GM19025 (cell line): ENCODE measurements around the gene OR11H1.
"Not testable (repeated sequence)": the region's sequence is repeated elsewhere in the genome, so short reads cannot be mapped to it uniquely, and the experiment has no call there.

Experiments
- ATAC-seq: cut with Tn5 transposase; IDR thresholded peaks from one replicate; pipeline ENCODE4 v1.9.1; 2021; ENCODE audit warnings: mild to moderate bottlenecking, low read depth, moderate library complexity; ENCODE audit not compliant: unreplicated experiment

OR11H1 gene, protein sequence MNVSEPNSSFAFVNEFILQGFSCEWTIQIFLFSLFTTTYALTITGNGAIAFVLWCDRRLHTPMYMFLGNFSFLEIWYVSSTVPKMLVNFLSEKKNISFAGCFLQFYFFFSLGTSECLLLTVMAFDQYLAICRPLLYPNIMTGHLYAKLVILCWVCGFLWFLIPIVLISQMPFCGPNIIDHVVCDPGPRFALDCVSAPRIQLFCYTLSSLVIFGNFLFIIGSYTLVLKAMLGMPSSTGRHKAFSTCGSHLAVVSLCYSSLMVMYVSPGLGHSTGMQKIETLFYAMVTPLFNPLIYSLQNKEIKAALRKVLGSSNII

DNA sequence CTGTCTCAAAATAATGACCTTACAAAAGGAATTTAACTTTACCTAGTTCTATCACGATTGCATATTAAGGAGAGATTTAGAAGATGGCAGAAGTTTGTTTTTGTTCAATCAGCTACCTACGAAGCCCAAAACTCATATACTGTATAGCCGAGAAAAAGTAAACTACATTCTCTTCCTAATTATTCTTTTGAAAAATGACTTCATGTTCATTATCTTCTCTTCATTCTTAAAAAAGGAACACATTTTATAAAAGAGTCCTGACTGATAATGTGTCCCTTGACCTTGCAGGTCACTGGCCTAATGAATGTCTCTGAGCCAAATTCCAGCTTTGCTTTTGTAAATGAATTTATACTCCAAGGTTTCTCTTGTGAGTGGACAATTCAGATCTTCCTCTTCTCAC is at the start of gene OR11H1:
Gene OR11H1, plus strand, starts transcription at position 301 of the 400 bp plus-strand sequence. Its CDS starts 0 bp downstream, at position 301.
- ATAC-seq, result not testable (repeated sequence)

DNA sequence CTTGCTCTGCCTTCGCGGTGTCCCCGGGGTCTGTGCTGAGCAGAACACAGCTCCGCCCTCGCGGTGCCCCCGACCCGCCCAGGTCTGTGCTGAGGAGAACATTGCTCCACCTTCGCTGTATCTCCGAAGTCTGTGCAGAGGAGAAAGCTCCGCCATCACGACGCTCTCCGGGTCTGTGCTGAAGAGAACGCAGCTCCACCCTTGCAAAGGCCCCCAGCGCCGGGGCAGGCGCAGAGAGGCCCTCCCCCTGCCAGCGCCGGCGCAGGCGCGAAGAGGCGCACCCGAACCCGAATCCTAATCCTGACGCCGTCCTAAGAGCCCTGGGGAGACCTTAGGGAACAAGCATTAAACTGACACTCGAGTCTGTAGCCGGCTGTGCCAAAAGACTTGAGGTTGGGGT is 18.0 kb upstream of the OR11H1 start:
- ATAC-seq, result not testable (repeated sequence)

DNA sequence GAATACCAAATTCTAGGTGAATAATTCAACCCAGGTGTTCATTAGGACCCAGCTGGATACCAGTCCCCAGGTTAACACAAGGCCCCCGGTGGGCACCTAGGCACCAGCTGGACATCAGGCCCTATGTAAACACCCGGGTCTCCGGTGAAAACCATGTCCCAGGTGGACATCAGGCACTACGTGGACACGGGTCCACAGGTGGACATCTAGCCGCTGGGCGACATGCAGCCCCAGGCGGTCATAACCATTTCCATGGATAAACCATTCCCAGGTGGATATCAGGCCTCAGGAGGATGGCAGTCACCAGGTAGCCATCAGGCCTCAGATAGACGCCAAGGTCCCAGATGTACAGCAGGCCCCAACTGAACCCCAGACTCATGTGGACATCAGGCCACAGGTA is 12.1 kb upstream of the OR11H1 start:
- ATAC-seq, result not testable (repeated sequence)

DNA sequence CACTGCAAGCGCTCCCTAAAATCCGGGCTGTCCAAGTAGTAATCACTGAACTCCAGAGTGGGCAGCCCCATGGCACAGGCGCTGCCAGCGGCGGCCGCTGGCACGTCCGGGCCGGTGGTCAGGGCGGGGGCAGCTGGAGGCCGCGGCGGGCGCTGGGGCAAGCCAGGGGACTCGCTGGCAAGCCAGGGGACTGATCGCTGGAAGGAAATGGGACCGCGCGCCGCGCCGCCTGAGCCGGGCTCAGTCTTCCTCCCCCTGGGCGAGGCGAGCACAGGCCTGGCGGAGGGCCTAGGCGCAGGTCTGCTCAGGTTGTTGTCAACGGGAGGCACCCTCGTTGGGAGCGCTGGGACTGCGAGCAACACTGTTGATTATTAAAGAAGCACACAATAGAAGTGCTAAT is 25.8 kb downstream of the OR11H1 start:
- not testable (repeated sequence) for ATAC-seq

DNA sequence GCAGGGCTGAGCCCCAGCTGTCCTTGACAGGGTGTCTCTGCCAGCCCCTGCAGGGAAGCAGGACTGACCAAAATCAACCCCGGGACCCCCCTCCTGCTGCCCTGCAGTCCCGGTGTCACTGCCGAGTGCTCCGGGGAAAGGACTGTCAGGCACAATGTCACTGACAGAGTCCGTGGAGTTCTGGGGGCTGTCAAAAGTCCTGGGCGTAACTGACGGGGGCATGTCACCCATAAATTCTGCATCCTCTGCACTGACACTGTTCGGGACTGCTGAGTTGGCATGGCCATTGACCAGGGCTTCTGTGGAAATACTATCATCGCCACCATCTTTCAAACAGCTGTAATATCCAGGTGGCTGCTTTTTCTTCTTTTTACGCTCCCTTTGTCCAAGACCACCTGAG is 35.5 kb downstream of the OR11H1 start:
- ATAC-seq, result not testable (repeated sequence)

DNA sequence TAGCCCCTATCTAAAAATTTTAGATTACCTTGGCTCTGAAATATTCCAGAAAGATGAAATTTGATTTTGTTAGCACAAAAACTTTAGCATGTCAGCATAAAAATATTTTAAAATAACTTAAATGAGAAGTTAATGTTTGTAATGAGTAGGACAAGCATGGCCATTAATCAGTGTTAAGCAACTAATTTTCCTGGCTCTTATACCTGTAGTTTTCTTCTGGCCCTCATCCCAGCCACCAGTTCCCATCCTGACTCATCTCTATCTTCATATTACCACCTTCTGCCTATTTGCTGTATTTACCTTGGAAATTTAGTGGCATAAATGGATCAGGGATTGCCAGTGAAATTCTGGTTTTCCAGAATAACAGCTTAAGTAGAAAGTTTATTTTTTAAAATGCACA is 37.1 kb downstream of the OR11H1 start:
- ATAC-seq, result not testable (repeated sequence)
